ENCODE data around the gene TYW1B.
"Not testable (repeated sequence)": the region's sequence is repeated elsewhere in the genome, so short reads cannot be mapped to it uniquely, and the experiment has no call there.

DNA sequence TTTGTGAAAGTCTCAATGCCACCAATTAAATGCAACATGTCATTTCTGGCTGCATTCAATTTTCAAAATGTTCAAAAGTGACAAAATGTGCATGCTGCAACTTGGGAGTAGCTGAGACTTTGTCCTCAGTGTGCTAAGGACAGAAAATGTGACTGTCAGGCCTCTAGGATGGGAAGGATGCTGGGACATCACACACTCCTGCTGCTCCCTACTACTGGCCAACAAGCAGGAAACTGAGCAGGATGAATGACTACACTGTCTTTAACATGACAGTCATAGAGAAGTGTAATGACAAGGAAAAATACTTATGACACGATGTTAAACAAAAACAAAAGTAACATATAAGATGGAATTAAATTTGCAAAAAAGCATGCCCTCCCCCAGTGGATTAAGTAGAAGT lies 138.7 kb downstream of the TYW1B start:
- TF ChIP-seq, protein P1, sequence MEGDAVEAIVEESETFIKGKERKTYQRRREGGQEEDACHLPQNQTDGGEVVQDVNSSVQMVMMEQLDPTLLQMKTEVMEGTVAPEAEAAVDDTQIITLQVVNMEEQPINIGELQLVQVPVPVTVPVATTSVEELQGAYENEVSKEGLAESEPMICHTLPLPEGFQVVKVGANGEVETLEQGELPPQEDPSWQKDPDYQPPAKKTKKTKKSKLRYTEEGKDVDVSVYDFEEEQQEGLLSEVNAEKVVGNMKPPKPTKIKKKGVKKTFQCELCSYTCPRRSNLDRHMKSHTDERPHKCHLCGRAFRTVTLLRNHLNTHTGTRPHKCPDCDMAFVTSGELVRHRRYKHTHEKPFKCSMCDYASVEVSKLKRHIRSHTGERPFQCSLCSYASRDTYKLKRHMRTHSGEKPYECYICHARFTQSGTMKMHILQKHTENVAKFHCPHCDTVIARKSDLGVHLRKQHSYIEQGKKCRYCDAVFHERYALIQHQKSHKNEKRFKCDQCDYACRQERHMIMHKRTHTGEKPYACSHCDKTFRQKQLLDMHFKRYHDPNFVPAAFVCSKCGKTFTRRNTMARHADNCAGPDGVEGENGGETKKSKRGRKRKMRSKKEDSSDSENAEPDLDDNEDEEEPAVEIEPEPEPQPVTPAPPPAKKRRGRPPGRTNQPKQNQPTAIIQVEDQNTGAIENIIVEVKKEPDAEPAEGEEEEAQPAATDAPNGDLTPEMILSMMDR (IDR thresholded peaks at IDR 0.05), result not testable (repeated sequence)
- TF ChIP-seq ZFX (IDR thresholded peaks at IDR 0.05; ENCODE audit: borderline replicate concordance), result not testable (repeated sequence)

Measured in 22Rv1 (cell line).